Lower lobe of right lung (tissue), 2 donors: Measurements from ENCODE around the gene AP1G1. TPM values are rescaled to one million over a fixed set of nuclear protein-coding genes. Genes with fewer than 3 reads are reported as not detected.
"Not testable (repeated sequence)": the region's sequence is repeated elsewhere in the genome, so short reads cannot be mapped to it uniquely, and the experiment has no call there.

Experiments used
- ATAC-seq, 2 donors: fragments of 200-7000 bp; cut with Tn5 transposase; one replicate each; pipeline ENCODE4 v1.9.1; 2020 to 2022; ENCODE audit warnings: mild to moderate bottlenecking in 2 of 2, moderate library complexity in 2 of 2
- DNase-seq: peaks from one replicate; pipeline ENCODE4 v3.0.0-alpha.2; 2020
- H3K27ac ChIP-seq: fragments of 200-600 bp; one replicate; pipeline ENCODE4 v1.8.0; 2022
- H3K27me3 ChIP-seq: fragments of 200-600 bp; one replicate; pipeline ENCODE4 v1.8.0; 2022; ENCODE audit warnings: low read depth
- H3K36me3 ChIP-seq: fragments of 200-600 bp; one replicate; pipeline ENCODE4 v1.8.0; 2022; ENCODE audit warnings: mild to moderate bottlenecking
- H3K4me1 ChIP-seq: fragments of 200-600 bp; one replicate; pipeline ENCODE4 v1.8.0; 2022
- H3K4me3 ChIP-seq: fragments of 200-600 bp; one replicate; pipeline ENCODE4 v1.8.0; 2022; ENCODE audit warnings: mild to moderate bottlenecking
- H3K9me3 ChIP-seq: fragments of 200-600 bp; one replicate; pipeline ENCODE4 v1.8.0; 2022
- intact Hi-C: fragments of 100-400 bp; cut with DNase I; formaldehyde crosslinking; loops from one replicate; pipeline ENCODE4 v1.11.0; 2022
- total RNA-seq: library from RNA; stranded (reverse); fragmentation: NEBNext Ultra II Directional; extraction: Animal tissue kit (Norgen Biotek cat#: 25700); gene quantifications from one replicate; pipeline ENCODE4 v1.2.1, GENCODE V29; 2021
- TF ChIP-seq, protein P1 (sequence below): fragments of 200-600 bp; IDR thresholded peaks from one replicate; pipeline ENCODE4 v1.8.0; 2022; ENCODE audit warnings: antibody characterized with exemption, mild to moderate bottlenecking
- donor health status: DM: no; HTN: yes; CAD: no; lungs with severe emphysema.

The AP1G1 gene
- total RNA-seq, 1 donor from 2014 or later, result 78.9 TPM

DNA sequence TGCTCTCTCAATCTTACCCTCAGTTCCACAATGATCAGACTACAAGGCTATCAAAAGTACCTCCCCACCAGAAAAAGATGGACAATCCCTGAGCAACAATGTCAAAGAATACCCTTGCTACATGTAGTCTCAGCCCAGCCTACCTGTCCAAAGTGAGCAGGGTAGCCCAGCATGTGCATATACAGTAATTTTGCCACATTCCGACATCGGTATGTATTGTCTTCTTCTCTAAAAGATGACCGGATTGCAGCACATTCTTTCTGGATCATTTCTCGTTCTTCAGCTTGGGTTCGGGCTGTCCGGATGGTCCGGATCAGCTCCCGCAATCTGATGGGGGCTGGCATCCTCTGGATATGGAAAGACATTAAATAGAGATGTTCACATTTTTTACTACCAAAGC, 19.5 kb downstream of the AP1G1 start:
- H3K36me3 ChIP-seq, result peaks cover 59% of the 10 kb centered on the region
- ATAC-seq (no peak), DNase-seq (no peak)
- H3K4me1 ChIP-seq, result peaks cover 17% of the 10 kb centered on the region
- no peaks in the 10 kb centered on the region for H3K27me3 ChIP-seq
- TF ChIP-seq, protein P1, sequence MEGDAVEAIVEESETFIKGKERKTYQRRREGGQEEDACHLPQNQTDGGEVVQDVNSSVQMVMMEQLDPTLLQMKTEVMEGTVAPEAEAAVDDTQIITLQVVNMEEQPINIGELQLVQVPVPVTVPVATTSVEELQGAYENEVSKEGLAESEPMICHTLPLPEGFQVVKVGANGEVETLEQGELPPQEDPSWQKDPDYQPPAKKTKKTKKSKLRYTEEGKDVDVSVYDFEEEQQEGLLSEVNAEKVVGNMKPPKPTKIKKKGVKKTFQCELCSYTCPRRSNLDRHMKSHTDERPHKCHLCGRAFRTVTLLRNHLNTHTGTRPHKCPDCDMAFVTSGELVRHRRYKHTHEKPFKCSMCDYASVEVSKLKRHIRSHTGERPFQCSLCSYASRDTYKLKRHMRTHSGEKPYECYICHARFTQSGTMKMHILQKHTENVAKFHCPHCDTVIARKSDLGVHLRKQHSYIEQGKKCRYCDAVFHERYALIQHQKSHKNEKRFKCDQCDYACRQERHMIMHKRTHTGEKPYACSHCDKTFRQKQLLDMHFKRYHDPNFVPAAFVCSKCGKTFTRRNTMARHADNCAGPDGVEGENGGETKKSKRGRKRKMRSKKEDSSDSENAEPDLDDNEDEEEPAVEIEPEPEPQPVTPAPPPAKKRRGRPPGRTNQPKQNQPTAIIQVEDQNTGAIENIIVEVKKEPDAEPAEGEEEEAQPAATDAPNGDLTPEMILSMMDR, result no peak
- H3K27ac ChIP-seq, result no peak overlapping the region
- no peak overlapping the region for H3K4me3 ChIP-seq
- no peaks in the 10 kb centered on the region for H3K9me3 ChIP-seq
- intact Hi-C loops, result no loop called here

DNA sequence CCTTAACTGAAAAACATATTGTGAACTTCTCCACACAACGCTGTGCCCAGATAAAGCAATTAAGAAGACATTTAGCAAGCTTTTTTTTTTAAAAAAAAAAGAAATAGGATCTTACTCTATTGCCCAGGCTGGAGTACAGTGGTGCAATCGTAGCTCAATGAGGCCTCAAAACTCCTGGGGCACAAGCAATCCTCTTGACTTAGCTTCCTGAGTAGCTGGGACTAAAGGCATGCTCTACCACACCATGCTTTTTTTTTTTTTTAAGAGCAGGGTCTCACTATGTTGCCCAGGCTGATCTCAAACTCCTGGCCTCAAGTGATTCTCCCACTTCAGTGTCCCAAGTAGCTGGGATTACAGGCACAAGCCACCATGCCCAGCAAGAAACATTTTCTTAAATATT, 20.1 kb downstream of the AP1G1 start:
- peaks cover 64% of the 10 kb centered on the region for H3K36me3 ChIP-seq
- TF ChIP-seq, protein P1, result no peak
- no peak overlapping the region for H3K27ac ChIP-seq
- H3K4me3 ChIP-seq, result no peak overlapping the region
- ATAC-seq, result no peak
- peaks cover 14% of the 10 kb centered on the region for H3K4me1 ChIP-seq
- H3K9me3 ChIP-seq, result no peaks in the 10 kb centered on the region
- no peak for DNase-seq
- no peaks in the 10 kb centered on the region for H3K27me3 ChIP-seq
- intact Hi-C loops, result no loop called here

DNA sequence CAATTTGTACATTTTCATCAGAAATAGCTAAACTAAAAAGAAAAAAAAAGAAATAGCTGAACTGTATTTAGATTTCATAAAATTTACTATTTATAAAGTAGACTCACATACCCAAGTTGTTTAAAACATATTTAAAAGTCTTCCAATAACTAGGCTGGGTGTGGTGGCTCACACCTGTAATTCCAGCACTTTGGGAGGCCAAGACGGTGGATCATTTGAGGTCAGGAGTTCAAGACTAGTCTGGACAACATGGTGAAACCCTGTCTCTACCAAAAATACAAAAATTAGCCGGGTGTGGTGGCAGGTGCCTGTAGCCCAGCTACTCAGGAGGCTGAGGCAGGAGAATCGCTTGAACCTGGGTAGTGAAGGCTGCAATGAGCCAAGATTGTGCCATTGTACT, 23.5 kb downstream of the AP1G1 start:
- H3K27me3 ChIP-seq, intact Hi-C loops, H3K27ac ChIP-seq, H3K4me3 ChIP-seq, H3K9me3 ChIP-seq, DNase-seq, H3K4me1 ChIP-seq, ATAC-seq: not testable (repeated sequence)
- H3K36me3 ChIP-seq, result peaks cover 60% of the 10 kb centered on the region

DNA sequence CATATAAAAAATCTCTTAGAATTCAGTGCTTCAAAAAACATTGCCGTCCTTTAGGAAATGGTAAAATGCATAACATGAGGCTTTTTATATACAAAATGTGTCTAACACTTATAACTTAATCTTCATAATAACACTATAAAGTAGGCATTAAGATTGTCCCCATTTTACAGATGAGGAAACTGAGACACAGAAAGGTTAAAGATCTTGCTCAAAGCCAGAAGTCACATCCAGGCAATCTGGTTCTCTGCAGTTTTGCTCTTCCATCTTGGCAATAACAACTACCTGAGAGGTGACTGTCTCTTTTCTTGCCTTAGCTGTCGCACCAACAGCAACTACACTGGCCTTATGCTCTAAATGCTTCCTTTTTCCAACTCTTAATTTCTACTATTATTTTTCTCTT, 24.5 kb downstream of the AP1G1 start:
- H3K4me3 ChIP-seq, result no peak overlapping the region
- no peak overlapping the region for H3K27ac ChIP-seq
- H3K36me3 ChIP-seq, result peaks cover 58% of the 10 kb centered on the region
- DNase-seq (no peak), ATAC-seq (no peak)
- peaks cover 7% of the 10 kb centered on the region for H3K4me1 ChIP-seq
- no peaks in the 10 kb centered on the region for H3K27me3 ChIP-seq
- TF ChIP-seq, protein P1, result no peak
- intact Hi-C loops, result no loop called here
- H3K9me3 ChIP-seq, result no peaks in the 10 kb centered on the region

DNA sequence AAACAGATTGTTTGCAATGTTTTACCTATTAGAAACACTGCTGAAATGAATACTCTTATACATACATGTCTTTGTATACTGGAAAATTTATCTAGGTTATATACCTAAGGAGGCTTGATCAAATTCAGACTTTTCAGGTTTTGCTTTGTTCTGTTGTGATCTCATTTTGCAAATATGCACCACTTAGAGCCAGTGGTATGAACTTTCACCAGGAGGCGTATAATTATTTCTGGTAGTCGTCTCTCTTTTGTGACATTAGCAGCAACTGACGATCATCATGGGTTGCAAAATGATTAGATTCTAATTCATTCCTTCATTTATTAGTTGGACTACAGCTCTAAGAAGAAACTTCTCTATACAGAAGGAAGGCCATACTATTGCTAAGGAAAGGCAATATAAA, 26.9 kb downstream of the AP1G1 start:
- intact Hi-C loops, result no loop called here
- H3K27ac ChIP-seq, result no peak overlapping the region
- DNase-seq, result no peak
- TF ChIP-seq, protein P1, result no peak
- H3K4me1 ChIP-seq, result peaks cover 20% of the 10 kb centered on the region
- H3K36me3 ChIP-seq, result peaks cover 45% of the 10 kb centered on the region
- no peak overlapping the region for H3K4me3 ChIP-seq
- no peaks in the 10 kb centered on the region for H3K27me3 ChIP-seq
- H3K9me3 ChIP-seq, result no peaks in the 10 kb centered on the region
- ATAC-seq, result peak; percentile 41 to 66

DNA sequence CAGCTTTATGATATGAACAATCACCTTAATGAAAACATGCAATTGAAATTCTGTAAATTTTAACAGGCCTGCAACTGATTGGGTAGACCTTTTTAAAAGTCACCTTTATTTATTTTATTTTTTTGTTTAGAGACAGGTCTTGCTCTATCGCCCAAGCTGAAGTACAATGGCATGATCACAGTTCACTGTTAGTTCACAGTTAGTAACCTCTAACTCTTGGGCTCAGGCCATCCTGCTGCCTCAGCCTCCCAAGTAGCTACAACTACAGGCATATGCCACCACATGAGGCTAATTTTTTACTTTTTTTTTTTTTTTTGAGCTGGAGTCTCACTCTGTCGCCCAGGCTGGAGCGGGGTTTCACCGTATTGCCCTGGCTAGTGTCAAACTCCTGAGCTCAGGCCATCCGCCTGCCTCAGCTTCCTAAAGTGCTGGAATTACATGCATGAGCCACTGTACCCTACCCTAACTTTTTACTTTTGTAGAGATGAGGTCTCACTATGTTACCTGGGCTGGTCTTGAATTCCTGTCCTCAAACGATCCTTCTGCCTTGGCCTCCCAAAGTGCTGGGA, 28.0 kb downstream of the AP1G1 start:
- TF ChIP-seq, protein P1, result no peak
- Histone ChIP-seq H3K27me3 (no peaks in the 10 kb centered on the region), H3K9me3 (no peaks in the 10 kb centered on the region), H3K4me3 (no peak overlapping the region), H3K27ac (no peak overlapping the region), H3K36me3 (peaks cover 43% of the 10 kb centered on the region), H3K4me1 (peaks cover 20% of the 10 kb centered on the region)
- ATAC-seq, result no peak
- no peak for DNase-seq
- intact Hi-C loops, result no loop called here
